Cardiac muscle cell (in vitro differentiated cells and primary cell): ENCODE results near the gene CNBD2. TPM values are rescaled to one million over a fixed set of nuclear protein-coding genes. Genes with fewer than 3 reads are reported as not detected.

ENCODE experiments used
- DNase-seq, 2 donors: peaks; one replicate each; pipeline versions ENCODE4 v3.0.0 to v3.0.0-alpha.2; 2010 to 2017; ENCODE audit warnings: low read depth in 1 of 2, low spot score in 1 of 2
- H3K27ac ChIP-seq: fragments of 200-600 bp; sonication (generic); 2 replicates; pipeline ENCODE4 v1.5.1; 2016
- H3K27me3 ChIP-seq: fragments of 200-600 bp; sonication (generic); 2 replicates; pipeline ENCODE4 v1.6.0; 2016; ENCODE audit warnings: control low read depth
- H3K36me3 ChIP-seq: fragments of 200-600 bp; sonication (generic); 2 replicates; pipeline ENCODE4 v1.5.1; 2016; ENCODE audit warnings: control low read depth
- H3K4me1 ChIP-seq: fragments of 200-600 bp; sonication (generic); 2 replicates; pipeline ENCODE4 v1.8.1; 2017; ENCODE audit warnings: low read depth, mild to moderate bottlenecking, mixed run types
- H3K4me3 ChIP-seq: fragments of 200-600 bp; sonication (generic); 2 replicates; pipeline ENCODE4 v1.5.1; 2016; ENCODE audit warnings: mild to moderate bottlenecking
- H3K9me3 ChIP-seq: fragments of 200-600 bp; sonication (generic); 2 replicates; pipeline ENCODE4 v1.5.1; 2017; ENCODE audit warnings: low read depth, mild to moderate bottlenecking, control low read depth
- CTCF ChIP-seq: IDR thresholded peaks from 2 replicates; pipeline ENCODE4 v1.5.1; 2012; ENCODE audit warnings: low read depth, mild to moderate bottlenecking, low read length
- polyA plus RNA-seq: library from polyadenylated mRNA; unstranded; fragments of >200 nt; fragmentation: Nextera tagmentation; extraction: Ambion mirVana; gene quantifications from 2 replicates; pipeline ENCODE4 v1.2.1, GENCODE V29; 2016
- total RNA-seq: library from RNA; depleted of rRNA; stranded (reverse); fragments of >200 nt; gene quantifications from 2 replicates; pipeline ENCODE4 v1.2.3, GENCODE V29; 2016

The CNBD2 gene
- total and polyA plus RNA-seq, 2 experiments from 2014 or later = 0.82 to 10.4 TPM

GRCh38 chr20:36002855-36003254, 34.5 kb downstream of the CNBD2 start:
- Histone ChIP-seq H3K9me3 (peaks cover 2% of the 10 kb centered on the region), H3K36me3 (no peaks in the 10 kb centered on the region), H3K4me1 (peaks cover 2% of the 10 kb centered on the region), H3K4me3 (no peak overlapping the region), H3K27me3 (no peaks in the 10 kb centered on the region), H3K27ac (no peak overlapping the region)
- TF ChIP-seq CTCF = no peak
- DNase-seq = no peak

- peaks cover 8% of the 10 kb centered on the region for H3K4me1 ChIP-seq
- TF ChIP-seq CTCF = no peak
Measured at GRCh38 chr20:36004045-36004444, 35.7 kb downstream of the CNBD2 start.

DNA sequence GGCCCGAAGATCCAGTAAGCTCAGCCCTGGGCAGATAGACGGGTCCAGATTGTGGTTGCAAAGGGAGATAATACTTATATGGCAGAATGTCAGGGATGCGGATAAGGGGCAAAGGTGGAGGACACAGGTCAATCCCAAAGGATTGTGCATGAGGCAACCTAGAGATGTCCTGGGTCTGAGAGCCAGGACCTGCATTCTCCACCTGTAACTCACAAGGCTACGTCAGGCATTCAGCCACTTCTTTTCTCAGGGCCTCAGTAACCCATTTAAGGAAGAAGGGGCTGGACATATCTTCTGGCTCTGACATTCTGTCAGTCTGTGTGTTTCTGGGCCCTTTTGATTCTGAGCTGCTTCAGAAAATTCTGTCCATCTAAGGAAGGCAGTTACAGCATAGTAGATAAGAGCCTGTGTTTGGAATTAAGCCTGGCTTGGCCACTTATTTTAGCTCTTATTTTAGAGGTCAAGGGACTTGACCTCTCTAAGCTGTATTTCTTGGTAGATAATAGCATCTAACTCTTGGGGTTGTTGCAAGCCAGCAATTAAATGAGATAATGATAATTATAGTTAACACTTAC, 40.2 kb downstream of the CNBD2 start:
- TF ChIP-seq CTCF = no peak
- peak in 1 of 2 donors; percentile 66 for DNase-seq
- H3K27me3 ChIP-seq = no peaks in the 10 kb centered on the region
- H3K4me3 ChIP-seq = no peak overlapping the region
- peak overlapping the region; percentile 92 for H3K27ac ChIP-seq
- H3K4me1 ChIP-seq = peaks cover 19% of the 10 kb centered on the region
- no peaks in the 10 kb centered on the region for H3K9me3 ChIP-seq
- no peaks in the 10 kb centered on the region for H3K36me3 ChIP-seq

More at GRCh38 chr20:36004045-36004444, 35.7 kb downstream of the CNBD2 start:
- Histone ChIP-seq H3K27me3 (no peaks in the 10 kb centered on the region), H3K27ac (no peak overlapping the region), H3K4me3 (no peak overlapping the region), H3K36me3 (no peaks in the 10 kb centered on the region), H3K9me3 (peaks cover 2% of the 10 kb centered on the region)
- peak in 1 of 2 donors; percentile 18 for DNase-seq

GRCh38 chr20:36010076-36010475, 41.7 kb downstream of the CNBD2 start:
- no peaks in the 10 kb centered on the region for H3K9me3 ChIP-seq
- no peak overlapping the region for H3K4me3 ChIP-seq
- peak in 1 of 2 donors; percentile 69 for DNase-seq
- H3K4me1 ChIP-seq = peaks cover 19% of the 10 kb centered on the region
- H3K27me3 ChIP-seq = no peaks in the 10 kb centered on the region
- H3K36me3 ChIP-seq = no peaks in the 10 kb centered on the region
- no peak for TF ChIP-seq CTCF
- H3K27ac ChIP-seq = peak overlapping the region; percentile 92

- Histone ChIP-seq H3K9me3 (no peaks in the 10 kb centered on the region), H3K27ac (peak overlapping the region; percentile 92), H3K36me3 (no peaks in the 10 kb centered on the region), H3K4me3 (no peak overlapping the region), H3K27me3 (no peaks in the 10 kb centered on the region), H3K4me1 (peaks cover 19% of the 10 kb centered on the region)
- peak in 1 of 2 donors; percentile 47 for DNase-seq
- TF ChIP-seq CTCF = no peak
Measured at GRCh38 chr20:36010825-36011224, 42.4 kb downstream of the CNBD2 start.
